AG09319 (cell line): ENCODE measurements around the gene GALNT2.

ENCODE experiments used
- DNase-seq: peaks from one replicate; pipeline ENCODE4 v3.0.0-alpha.2; 2010; ENCODE audit warnings: low read depth; ENCODE audit errors: extremely low read depth
- TF ChIP-seq, protein P1 (sequence below): IDR thresholded peaks from 2 replicates; pipeline ENCODE4 v1.5.1; 2011; ENCODE audit warnings: low read depth, mild to moderate bottlenecking, inconsistent platforms, low read length, moderate library complexity

The GALNT2 gene

DNA sequence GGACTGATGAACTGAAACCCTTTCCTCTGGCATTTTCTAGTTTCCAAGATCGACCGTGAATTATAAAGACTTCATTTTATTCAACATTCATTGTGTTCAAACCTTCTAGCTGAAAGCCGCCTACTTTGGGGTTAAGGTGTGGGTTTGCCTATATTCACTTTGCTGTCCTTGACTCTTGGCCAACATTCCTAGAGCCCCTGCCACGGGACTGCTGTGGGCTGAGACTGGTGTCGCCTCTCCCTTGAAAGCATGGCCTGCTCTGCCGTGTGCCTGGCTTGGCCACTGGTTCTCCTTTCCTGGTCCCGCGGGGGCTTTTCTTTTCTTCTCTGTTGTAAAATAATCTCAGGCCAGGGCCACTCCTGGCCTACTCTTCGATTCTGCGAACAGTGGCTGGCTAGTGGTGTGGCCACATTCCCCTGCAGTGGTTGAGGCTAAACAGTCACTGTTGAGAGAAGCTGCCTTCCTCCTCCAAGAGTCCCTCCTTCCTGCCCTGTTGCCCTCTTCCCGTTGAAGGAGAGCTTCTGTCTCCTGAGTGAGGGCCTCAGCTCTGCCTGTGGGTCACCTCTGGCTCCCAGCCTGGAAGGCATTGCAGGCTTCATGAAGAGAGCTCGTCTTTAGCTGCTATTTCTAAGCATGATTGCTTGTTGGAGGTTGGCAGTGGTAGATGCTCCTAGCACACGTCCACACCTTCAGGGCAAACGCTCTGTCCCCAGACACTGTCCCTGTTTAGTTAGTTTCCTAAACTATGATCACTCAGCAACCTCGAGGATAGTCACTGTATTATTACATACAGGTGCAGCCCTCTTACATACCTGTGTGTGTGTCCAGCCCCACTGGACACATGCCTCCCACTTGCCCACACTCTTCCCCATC is 80.5 kb downstream of the GALNT2 start:
- TF ChIP-seq, protein P1, sequence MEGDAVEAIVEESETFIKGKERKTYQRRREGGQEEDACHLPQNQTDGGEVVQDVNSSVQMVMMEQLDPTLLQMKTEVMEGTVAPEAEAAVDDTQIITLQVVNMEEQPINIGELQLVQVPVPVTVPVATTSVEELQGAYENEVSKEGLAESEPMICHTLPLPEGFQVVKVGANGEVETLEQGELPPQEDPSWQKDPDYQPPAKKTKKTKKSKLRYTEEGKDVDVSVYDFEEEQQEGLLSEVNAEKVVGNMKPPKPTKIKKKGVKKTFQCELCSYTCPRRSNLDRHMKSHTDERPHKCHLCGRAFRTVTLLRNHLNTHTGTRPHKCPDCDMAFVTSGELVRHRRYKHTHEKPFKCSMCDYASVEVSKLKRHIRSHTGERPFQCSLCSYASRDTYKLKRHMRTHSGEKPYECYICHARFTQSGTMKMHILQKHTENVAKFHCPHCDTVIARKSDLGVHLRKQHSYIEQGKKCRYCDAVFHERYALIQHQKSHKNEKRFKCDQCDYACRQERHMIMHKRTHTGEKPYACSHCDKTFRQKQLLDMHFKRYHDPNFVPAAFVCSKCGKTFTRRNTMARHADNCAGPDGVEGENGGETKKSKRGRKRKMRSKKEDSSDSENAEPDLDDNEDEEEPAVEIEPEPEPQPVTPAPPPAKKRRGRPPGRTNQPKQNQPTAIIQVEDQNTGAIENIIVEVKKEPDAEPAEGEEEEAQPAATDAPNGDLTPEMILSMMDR: no peak
- no peak for DNase-seq

DNA sequence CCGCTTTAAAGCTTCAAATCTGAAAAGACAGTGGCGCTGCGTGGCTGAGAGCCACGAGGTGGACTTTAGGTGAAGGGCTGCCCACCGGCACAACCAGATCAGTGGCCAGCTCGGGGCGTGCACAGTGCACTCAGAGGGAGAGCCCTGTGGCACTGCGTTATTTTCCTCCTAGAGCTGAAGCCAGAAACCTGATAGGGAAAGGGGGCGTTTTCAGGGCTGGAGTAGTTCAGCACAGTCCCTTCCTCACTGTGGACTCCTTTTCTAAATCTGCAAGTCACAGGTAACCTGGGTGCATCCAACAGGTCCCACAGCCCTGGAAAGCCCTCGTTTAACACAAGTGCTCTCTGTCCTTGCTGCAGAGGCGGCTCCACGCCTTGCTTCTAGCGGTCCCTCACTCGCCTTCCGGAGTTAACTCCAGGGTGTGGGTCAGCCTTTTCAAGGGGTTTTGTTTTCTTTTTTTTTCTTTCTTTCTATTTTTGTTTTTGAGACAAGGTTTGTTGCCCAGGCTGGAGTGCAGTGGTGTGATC is 81.2 kb downstream of the GALNT2 start:
- TF ChIP-seq, protein P1: no peak
- no peak for DNase-seq

DNA sequence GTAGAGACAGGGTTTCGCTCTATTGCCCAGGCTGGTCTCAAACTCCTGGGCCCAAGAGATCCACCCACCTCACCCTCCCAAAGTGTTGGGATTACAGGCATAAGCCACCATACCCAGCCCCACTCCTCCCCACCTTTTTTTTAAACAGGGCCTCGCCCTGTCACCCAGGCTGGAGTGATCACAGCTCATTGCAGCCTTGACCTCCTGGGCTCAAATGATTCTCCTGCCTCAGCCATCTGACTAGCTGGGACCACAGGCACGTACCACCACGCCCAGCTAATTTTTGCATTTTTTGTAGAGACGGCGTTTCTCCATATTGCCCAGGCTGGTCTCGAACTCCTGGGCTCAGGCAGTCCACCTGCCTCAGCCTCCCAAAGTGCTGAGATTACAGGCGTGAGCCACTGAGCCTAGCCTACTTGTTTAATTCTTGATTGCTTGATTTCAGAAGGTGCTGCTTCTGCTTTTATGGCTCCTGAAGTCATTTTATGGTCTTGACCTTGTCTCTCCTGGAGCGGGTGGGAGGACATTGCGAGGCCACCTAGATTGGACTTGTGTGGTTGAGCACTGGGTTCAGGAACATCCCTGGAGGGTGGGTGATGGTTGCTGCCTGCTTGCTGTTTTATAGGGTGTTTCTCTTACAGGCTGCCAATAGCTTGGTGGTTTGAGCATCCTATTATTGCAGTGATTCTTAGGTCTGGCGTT is 81.9 kb downstream of the GALNT2 start:
- TF ChIP-seq, protein P1: no peak
- DNase-seq: no peak

DNA sequence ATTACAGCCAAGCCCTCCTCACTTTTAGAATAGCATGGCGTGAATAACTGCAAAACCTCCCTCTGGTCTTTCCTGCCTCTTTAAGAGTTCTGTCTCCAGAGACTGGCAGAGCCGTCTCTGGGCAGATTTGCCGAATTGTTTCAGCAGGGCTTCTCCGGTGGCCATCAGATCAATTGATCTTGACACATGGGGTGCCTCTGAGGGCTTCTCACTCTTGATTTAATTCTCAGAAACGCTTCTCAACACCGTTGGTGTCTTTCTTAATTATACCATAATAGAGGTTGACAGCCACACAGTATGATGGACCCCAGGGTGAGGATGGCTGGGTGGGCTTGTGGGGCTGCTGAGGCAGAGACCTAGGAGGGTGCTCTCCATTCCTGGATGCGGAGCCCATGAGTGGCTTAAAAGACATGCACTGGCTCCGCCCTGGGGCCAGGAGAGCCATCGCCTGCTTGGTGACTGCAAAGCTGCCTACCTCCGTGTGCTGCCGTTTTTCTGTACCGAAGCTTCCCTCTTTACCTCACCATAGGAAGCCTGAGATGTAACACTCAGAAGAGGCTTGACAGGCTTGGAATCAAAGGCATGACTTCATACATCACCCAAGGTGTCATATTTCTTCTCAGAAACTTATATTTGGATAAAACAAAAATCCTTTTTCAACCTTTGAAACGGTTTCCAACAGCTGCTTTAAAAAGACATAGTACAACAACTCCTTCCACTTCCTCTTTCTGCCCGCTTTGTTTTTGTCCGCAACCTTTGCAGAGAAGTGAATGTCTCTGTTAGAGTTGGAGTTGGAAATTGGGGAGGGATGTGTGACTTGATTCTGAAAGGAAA is 82.9 kb downstream of the GALNT2 start:
- no peak for DNase-seq
- TF ChIP-seq, protein P1: no peak

DNA sequence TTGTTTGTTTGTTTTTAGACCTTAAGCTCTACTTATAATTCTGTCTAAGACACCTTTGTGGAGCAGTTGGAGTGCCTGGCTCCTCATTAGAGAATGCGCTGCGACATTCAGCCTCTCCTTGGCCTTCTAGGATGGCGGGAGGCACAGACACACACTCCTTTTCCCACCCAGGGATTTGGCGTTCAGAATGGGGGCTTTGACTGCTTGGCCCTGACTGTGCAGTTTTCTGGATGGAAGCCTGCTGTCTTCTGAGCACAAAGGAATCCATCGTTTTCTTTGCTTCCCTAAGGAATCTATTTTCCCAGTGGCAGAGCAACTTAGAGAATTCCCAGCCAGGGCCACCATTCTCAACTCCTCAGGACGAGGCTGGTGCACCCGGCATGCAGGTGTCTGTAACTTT is 83.6 kb downstream of the GALNT2 start:
- DNase-seq: no peak
- TF ChIP-seq, protein P1: no peak

DNA sequence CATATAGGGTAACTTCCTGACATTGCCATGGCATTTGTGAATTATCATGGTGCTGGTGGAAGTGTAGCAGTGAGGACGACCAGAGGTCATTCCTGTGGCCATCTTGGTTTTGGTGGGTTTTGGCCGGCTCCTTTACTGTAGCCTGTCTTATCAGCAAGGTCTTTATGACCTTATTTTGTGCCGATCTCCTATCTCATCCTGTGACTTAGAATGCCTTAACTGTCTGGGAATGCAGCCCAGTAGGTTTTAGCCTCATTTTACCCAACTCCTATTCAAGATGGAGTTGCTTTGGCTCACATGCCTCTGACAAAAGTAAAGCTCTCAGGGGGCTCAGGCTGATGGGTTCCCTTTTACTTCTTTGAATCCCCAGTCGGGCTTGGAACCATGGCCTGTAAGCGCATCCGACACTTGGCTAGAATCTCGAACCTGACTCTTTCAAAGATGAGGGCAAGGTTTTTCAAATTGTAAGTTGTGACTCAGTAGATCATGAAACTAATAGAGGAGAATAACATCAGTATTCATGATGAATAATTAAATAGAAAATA is 85.0 kb downstream of the GALNT2 start:
- no peak for DNase-seq
- TF ChIP-seq, protein P1: no peak
